Loucy (cell line): ENCODE measurements around the gene KLHDC10.

Experiments used
- EZH2phosphoT487 ChIP-seq: fragments of 200-600 bp; IDR thresholded peaks from 2 replicates; pipeline ENCODE4 v1.6.1; 2018; ENCODE audit warnings: antibody characterized with exemption, mild to moderate bottlenecking, moderate library complexity, borderline replicate concordance
- TF ChIP-seq, protein P1 (sequence below): fragments of 200-600 bp; sonication (generic); conservative IDR thresholded peaks from 2 replicates; pipeline ENCODE4 v1.5.1; 2014; ENCODE audit warnings: mild to moderate bottlenecking, antibody characterized with exemption, low read length

DNA sequence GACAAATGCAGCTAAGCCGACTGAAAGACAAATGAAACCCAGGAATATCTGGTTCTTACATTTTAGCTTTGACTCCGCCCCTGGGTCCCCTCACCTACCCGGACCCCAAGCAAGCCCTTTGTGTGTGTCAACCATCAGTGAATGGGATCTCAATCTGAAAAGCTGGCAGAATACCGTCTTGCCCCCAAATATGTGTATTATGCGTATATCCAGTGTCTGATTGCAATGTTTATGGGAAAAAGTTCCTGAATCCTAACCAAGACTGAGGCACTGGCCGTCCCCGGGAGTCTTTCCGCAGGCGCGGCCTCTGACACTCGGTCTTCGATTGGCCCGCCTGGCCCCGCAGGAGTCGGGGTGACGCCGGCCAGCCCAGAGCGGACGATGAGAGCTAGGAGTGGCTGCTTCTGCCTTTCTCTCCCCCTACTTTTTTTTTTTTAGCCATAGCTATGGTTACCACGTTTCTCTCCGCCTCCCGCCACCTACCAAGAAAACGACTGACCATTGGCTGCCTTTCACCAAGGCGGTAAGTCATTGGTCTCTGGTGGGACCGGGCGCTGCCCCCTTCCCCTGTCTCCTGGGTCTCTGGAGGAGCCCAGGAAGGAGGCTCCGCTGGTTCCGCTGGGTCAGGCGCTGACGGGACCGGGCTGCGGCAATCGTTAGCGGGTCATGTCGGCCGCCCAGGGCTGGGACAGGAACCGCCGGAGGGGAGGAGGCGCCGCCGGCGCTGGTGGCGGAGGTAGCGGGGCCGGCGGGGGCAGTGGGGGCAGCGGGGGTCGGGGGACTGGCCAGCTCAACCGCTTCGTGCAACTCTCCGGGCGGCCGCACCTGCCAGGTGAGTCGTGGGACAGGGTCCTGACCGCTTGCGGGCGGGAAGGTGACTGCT lies at the start of gene KLHDC10:
- TF ChIP-seq, protein P1, sequence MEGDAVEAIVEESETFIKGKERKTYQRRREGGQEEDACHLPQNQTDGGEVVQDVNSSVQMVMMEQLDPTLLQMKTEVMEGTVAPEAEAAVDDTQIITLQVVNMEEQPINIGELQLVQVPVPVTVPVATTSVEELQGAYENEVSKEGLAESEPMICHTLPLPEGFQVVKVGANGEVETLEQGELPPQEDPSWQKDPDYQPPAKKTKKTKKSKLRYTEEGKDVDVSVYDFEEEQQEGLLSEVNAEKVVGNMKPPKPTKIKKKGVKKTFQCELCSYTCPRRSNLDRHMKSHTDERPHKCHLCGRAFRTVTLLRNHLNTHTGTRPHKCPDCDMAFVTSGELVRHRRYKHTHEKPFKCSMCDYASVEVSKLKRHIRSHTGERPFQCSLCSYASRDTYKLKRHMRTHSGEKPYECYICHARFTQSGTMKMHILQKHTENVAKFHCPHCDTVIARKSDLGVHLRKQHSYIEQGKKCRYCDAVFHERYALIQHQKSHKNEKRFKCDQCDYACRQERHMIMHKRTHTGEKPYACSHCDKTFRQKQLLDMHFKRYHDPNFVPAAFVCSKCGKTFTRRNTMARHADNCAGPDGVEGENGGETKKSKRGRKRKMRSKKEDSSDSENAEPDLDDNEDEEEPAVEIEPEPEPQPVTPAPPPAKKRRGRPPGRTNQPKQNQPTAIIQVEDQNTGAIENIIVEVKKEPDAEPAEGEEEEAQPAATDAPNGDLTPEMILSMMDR: no peak
- no peak for TF ChIP-seq EZH2phosphoT487
